ENCODE results near the gene PEMT. TPM values are rescaled to one million over a fixed set of nuclear protein-coding genes. Genes with fewer than 3 reads are reported as not detected.

The PEMT gene
- total and polyA plus RNA-seq, 7 donors: 15.9 to 79.0 (median 26.0) TPM

GRCh38 chr17:17456251-17456650 is 135.3 kb downstream of the PEMT start:
- Histone ChIP-seq H3K4me1 (no peaks in the 10 kb centered on the region), H3K9me3 (no peaks in the 10 kb centered on the region), H3K36me3 (ENCODE audit: insufficient read depth in 1 of 2, low read depth in 1 of 2) (no peaks in the 10 kb centered on the region), H3K27ac (no peak overlapping the region), H3K4me3 (no peak overlapping the region), H3K27me3 (ENCODE audit: insufficient read depth in 3 of 3, low read length in 2 of 3) (no peaks in the 10 kb centered on the region)
- no peak for ATAC-seq
- DNase-seq: no peak
- intact Hi-C loops (cut with DNase I): loop anchor here in 1 of 2 donors (10.0 kb wide), 1 partner anchor 491 kb away; no protein-coding TSS in a partner anchor
- no peak for TF ChIP-seq CTCF (IDR thresholded peaks at IDR 0.05)
- 91 to 93% (median 92%) methylated on average over 19 of the region's 19 CpGs for WGBS, 3 donors

Other genes with a start within 250 kb of the PEMT start
- 10 to 100 TPM; 12.4 to 29.6 (median 20.3) TPM for gene MED9, start 114.7 kb downstream of the PEMT start, total RNA-seq
- 10 to 100 TPM; 16.6 to 19.0 (median 18.3) TPM for gene MED9, start 114.7 kb downstream of the PEMT start, polyA plus RNA-seq
- gene RASD1, start 95.3 kb downstream of the PEMT start, total RNA-seq: 100 to 1,000 TPM in 1 of 4 donors, 10 to 100 TPM in 1, 1 to 10 TPM in 2; 4.4 to 436 (median 33.8) TPM
- 100 to 1,000 TPM in 1 of 3 donors, 10 to 100 TPM in 2; 10.7 to 121 (median 26.5) TPM for gene RASD1, start 95.3 kb downstream of the PEMT start, polyA plus RNA-seq
- 1 to 10 TPM; 6.8 to 7.9 (median 7.2) TPM for gene RAI1, start 89.8 kb upstream of the PEMT start, total RNA-seq
- gene RAI1, start 89.8 kb upstream of the PEMT start, polyA plus RNA-seq: 1 to 10 TPM; 4.0 to 9.0 (median 6.6) TPM
- gene SREBF1, start 245.3 kb upstream of the PEMT start, total RNA-seq: 10 to 100 TPM; 16.1 to 43.0 (median 31.1) TPM
- gene SREBF1, start 245.3 kb upstream of the PEMT start, polyA plus RNA-seq: 10 to 100 TPM in 2 of 3 donors, 1 to 10 TPM in 1; 6.2 to 19.2 (median 17.7) TPM

Data from psoas muscle (tissue), 8 donors.